Nucleus accumbens (tissue), 56 donors: Measurements from ENCODE around the gene IGF2BP2.

Source experiments
- DNase-seq, 56 donors: peaks; one replicate each; lab custom pipeline; 2025; lab: John Stamatoyannopoulos, UW

Gene IGF2BP2

DNA sequence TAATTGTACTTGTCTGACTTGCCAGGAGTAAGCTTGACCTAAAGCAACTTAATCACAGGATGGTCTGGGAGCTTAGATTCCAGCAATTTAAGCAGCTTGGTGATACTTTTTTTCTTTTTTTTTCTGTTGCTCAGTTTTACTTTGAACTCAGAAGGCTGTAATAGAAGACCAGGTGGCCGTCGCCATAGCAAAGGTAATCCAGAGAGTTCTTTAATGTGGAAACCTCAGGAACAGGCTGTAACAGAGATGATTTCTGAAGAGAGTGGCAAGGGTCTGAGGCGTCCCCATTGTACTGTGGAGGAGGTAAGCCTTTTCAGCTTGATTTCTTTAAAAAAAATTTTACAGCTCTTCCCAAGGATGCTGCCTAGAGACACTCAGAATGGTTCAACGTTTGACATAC is 218.6 kb downstream of the IGF2BP2 start:
- no peak for DNase-seq

- no peak for DNase-seq
Observed at GRCh38 chr3:185605566-185605965, 219.3 kb downstream of the IGF2BP2 start.

DNA sequence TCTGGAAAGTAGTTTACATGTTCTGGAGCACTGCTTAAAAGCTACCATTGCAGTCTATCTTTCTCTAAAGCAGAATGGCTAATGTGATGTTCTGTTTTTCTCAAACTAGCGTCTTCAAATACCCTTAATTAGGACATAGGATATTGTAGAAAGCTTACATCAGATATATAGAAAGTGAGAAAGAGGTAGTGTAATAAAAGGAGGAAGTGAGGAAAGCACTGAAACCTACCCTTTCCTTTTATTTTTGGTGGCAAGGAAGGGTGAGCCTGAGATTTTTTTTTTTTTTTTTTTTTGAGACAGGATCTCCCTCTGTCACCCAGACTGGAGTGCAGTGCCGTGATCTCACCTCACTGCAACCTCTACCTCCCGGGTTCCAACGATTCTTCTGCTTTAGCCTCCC is 229.3 kb downstream of the IGF2BP2 start:
- no peak for DNase-seq

DNA sequence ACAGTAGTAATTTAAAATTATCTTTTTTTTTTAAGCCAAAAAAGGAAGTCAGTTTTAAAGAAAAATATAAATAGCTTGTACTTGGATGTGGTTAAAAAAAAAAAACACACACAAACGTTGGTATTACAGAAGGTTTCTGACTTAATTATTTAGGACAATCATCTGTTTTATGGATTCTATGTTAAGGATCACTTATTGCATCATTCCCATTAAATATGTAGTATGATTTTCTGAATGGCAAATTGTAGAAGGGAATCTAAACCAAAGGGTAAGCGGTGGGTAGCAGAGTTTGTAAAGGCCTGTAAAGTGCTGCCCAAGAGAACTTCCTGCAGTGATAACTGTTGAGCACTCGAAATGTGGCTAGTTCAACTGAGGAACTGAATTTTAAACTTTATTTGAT is 230.8 kb downstream of the IGF2BP2 start:
- no peak for DNase-seq
